HG03135 (cell line): Measurements from ENCODE around the gene TBC1D12.
"Not testable (repeated sequence)": the region's sequence is repeated elsewhere in the genome, so short reads cannot be mapped to it uniquely, and the experiment has no call there.

Source experiments
- ATAC-seq: cut with Tn5 transposase; IDR thresholded peaks from one replicate; pipeline ENCODE4 v1.9.1; 2021; ENCODE audit warnings: mild to moderate bottlenecking, moderate library complexity; ENCODE audit not compliant: unreplicated experiment

Gene TBC1D12

GRCh38 chr10:94450782-94451181 lies 48.4 kb downstream of the TBC1D12 start:
- ATAC-seq: no peak

- no peak for ATAC-seq
Observed at GRCh38 chr10:94451883-94452519, 49.7 kb downstream of the TBC1D12 start.

GRCh38 chr10:94456942-94457341 lies 54.6 kb downstream of the TBC1D12 start:
- ATAC-seq: no peak

- no peak for ATAC-seq
Observed at GRCh38 chr10:94459385-94459784, 57.0 kb downstream of the TBC1D12 start.

- no peak for ATAC-seq
Observed at GRCh38 chr10:94461503-94461902, 59.2 kb downstream of the TBC1D12 start.

- no peak for ATAC-seq
Observed at GRCh38 chr10:94462130-94462529, 59.8 kb downstream of the TBC1D12 start.

GRCh38 chr10:94465684-94466083 lies 63.3 kb downstream of the TBC1D12 start:
- no peak for ATAC-seq

GRCh38 chr10:94481410-94481809 lies 79.1 kb downstream of the TBC1D12 start:
- ATAC-seq: no peak

- no peak for ATAC-seq
Observed at GRCh38 chr10:94483970-94484369, 81.6 kb downstream of the TBC1D12 start.

- no peak for ATAC-seq
Observed at GRCh38 chr10:94485094-94485493, 82.8 kb downstream of the TBC1D12 start.

GRCh38 chr10:94487575-94487974 lies 85.2 kb downstream of the TBC1D12 start:
- no peak for ATAC-seq

- ATAC-seq: no peak
Observed at GRCh38 chr10:94489107-94489506, 86.8 kb downstream of the TBC1D12 start.

GRCh38 chr10:94489976-94490788 lies 87.8 kb downstream of the TBC1D12 start:
- ATAC-seq: no peak

- no peak for ATAC-seq
Observed at GRCh38 chr10:94490789-94491039, 88.4 kb downstream of the TBC1D12 start.

GRCh38 chr10:94493463-94493862 lies 91.1 kb downstream of the TBC1D12 start:
- no peak for ATAC-seq

- ATAC-seq: no peak
Observed at GRCh38 chr10:94496010-94496409, 93.7 kb downstream of the TBC1D12 start.

GRCh38 chr10:94496646-94497045 lies 94.3 kb downstream of the TBC1D12 start:
- no peak for ATAC-seq

- no peak for ATAC-seq
Observed at GRCh38 chr10:94500063-94500462, 97.7 kb downstream of the TBC1D12 start.

- ATAC-seq: no peak
Observed at GRCh38 chr10:94521276-94522250, 119.2 kb downstream of the TBC1D12 start.

- no peak for ATAC-seq
Observed at GRCh38 chr10:94524146-94524545, 121.8 kb downstream of the TBC1D12 start.

GRCh38 chr10:94524711-94525110 lies 122.4 kb downstream of the TBC1D12 start:
- ATAC-seq: no peak

- not testable (repeated sequence) for ATAC-seq
Observed at GRCh38 chr10:94531550-94531949, 129.2 kb downstream of the TBC1D12 start.
